Measurements from ENCODE around the gene ITFG2. TPM values are rescaled to one million over a fixed set of nuclear protein-coding genes. Genes with fewer than 3 reads are reported as not detected.

The ITFG2 gene
- 120 and 142 TPM in 2 replicates for total RNA-seq (2013; cell fraction: nucleolus; rRNA removed)
- total RNA-seq (2014; rRNA removed) (25.4 and 31.5 TPM in 2 replicates), total RNA-seq (2014; rRNA removed; fragmentation: Illumina TruSeq; extraction: Trizol) (21.2 and 21.5 TPM in 2 replicates), total RNA-seq (2021) (20.0 and 24.2 TPM in 2 replicates), polyA plus RNA-seq (2011; rRNA removed) (17.0 and 22.2 TPM in 2 replicates), polyA plus RNA-seq (2014; fragmentation: Illumina TruSeq; extraction: Trizol) (24.3 and 27.7 TPM in 2 replicates), polyA plus RNA-seq (2014; fragmentation: Nextera tagmentation; extraction: Ambion mirVana) (10 to 100 TPM; 23.1 to 28.5 TPM), polyA plus RNA-seq (2014; rRNA removed) (22.2 and 30.8 TPM in 2 replicates), polyA plus RNA-seq (2016; fragmentation: Nextera tagmentation; extraction: Ambion mirVana) (10 to 100 TPM; 38.0 to 39.5 TPM), polyA minus RNA-seq (2011; rRNA and poly(A)+ RNA removed) (41.8 and 42.3 TPM in 2 replicates), Bru-seq, nascent RNA (percentile 75 among the genes with signal in this experiment), BruChase-seq, experiment 1, labeled RNA remaining after a 6-hour chase (percentile 70 among the genes with signal in this experiment), BruChase-seq, experiment 2, labeled RNA remaining after a 2-hour chase (percentile 71 among the genes with signal in this experiment)
- 15.9 TPM for polyA plus RNA-seq (2011; ENCODE audit: low read depth)
- polyA plus RNA-seq (2011; cell fraction: cytosol; rRNA removed) = 26.0 and 27.4 TPM in 2 replicates
- polyA plus RNA-seq (2011; cell fraction: nucleus; rRNA removed) = 46.4 and 65.4 TPM in 2 replicates
- polyA plus RNA-seq (2012) = 22.0 and 36.7 TPM in 2 replicates
- 9.1 and 15.6 TPM in 2 replicates for polyA minus RNA-seq (2011; cell fraction: cytosol; rRNA and poly(A)+ RNA removed)
- polyA minus RNA-seq (2011; cell fraction: nucleus; rRNA and poly(A)+ RNA removed) = 27.6 and 56.8 TPM in 2 replicates
- long read RNA-seq, experiment 1, partial matches to known transcripts = 0 of 10 reads
- long read RNA-seq, experiment 1, other reads (novel, unspliced or antisense) = 7 of 10 reads
- long read RNA-seq, experiment 2, transcript ITFG2-211 (4 exons, 587 nt) = minor isoform, 7 of 34 reads
- long read RNA-seq, experiment 2, transcript ITFG2-201 (12 exons, 2,361 nt) = major isoform, 10 of 34 reads
- long read RNA-seq, experiment 2, partial matches to known transcripts = 4 of 34 reads
- long read RNA-seq, experiment 2, other reads (novel, unspliced or antisense) = 12 of 34 reads

DNA sequence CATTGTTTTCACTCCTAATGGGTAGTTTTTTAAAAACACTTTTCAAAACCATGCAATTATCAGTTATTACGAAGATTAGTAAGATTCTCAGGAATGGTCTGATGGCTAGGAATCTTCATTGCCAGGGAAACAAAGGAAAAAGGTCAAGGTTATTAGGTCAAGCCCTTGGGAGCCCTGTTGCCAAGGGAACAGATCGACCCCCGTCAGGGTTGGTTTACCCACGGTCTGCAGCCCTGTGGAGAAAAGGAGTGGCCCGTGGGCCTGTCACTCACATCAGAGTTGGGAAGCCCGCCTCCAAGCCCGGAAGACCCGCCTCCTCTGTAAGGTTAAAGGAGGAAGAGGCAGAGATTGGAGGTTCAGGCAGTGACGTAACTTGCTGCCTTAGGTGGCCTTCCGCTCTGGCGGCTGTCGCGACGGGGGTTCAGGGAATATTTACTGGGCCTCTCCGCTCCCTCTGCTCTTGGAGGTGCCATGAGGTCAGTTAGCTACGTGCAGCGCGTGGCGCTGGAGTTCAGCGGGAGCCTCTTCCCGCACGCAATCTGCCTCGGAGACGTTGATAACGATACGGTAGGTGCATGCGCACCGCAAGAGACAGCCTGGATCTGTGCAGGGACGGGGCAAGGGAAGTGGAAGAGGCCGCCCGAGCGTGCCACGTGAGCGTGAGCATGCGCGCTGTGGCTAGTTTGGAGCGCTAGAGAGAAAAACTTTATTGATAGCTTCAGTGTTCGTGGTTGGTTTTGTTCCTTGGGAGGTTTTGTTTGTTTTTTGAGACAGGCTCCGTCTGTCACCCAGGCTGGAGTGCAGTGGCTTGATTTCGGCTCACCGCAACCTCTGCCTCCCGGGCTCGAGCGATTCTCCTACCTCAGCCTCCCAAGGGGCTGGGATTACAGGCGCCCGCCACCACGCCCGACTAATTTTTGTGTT is at the start of gene ITFG2:
Gene ITFG2, plus strand, starts transcription at position 379 of the 924 bp plus-strand sequence. Its CDS starts 93 bp downstream, at position 472.
- H3K79me2 ChIP-seq (ENCODE audit: control insufficient read depth, insufficient read depth, low read length) = peaks cover 18% of the 10 kb centered on the region
- H3K27ac ChIP-seq (ENCODE audit: control insufficient read depth, insufficient read depth) = peak within 1 kb of the TSS; percentile 84
- H3K36me3 ChIP-seq (ENCODE audit: control insufficient read depth in 2 of 2, insufficient read depth in 2 of 2, low read length in 1 of 2) = peaks cover 0 to under 1% of the 10 kb centered on the region in 2 experiments; a peak in 1 of 4 replicates
- WGBS (ENCODE audit: insufficient coverage, insufficient replicate concordance, low lambda C conversion rate, missing lambda C conversion rate) = under 1% methylated on average over 48 of the region's 48 CpGs
- peak within 1 kb of the TSS; percentile 89 for H3K4me3 ChIP-seq
- H3K4me1 ChIP-seq (ENCODE audit: control insufficient read depth, insufficient read depth, low read length) = no peaks in the 10 kb centered on the region
- H4K20me1 ChIP-seq (ENCODE audit: control insufficient read depth, insufficient read depth) = no peaks in the 10 kb centered on the region
- peak within 1 kb of the TSS; percentile 90 for H2AFZ ChIP-seq (ENCODE audit: control insufficient read depth, low read depth, low read length)
- RAD21 ChIA-PET (ENCODE audit: unreplicated experiment) = interaction anchor here (1.0 to 1.8 kb wide), 3 partner anchors 18 to 22 kb away, joined by 3 to 4 read pairs (median 3); partner anchors contain the start of gene FKBP4
- intact Hi-C loops (cut with micrococcal nuclease; ENCODE audit: unreplicated experiment) = loop anchor here (1.0 to 2.0 kb wide), 2 partner anchors 17 to 64 kb away; partner anchors contain the start of genes FOXM1 and RHNO1
- SMC1A ChIA-PET (ENCODE audit: uncharacterized antibody, unreplicated experiment) = interaction anchor here (0.5 to 2.3 kb wide), 7 partner anchors 15 to 73 kb away, joined by 3 to 10 read pairs (median 3); no protein-coding TSS in a partner anchor
- FAIRE-seq = peak; percentile 89
- no peaks in the 10 kb centered on the region for H3K9me3 ChIP-seq (replicated peaks; ENCODE audit: control insufficient read depth, insufficient read depth, low read length)
- BruUV-seq (replicated peaks) = TSS peak; percentile 88
- in situ Hi-C loops (cut with MboI) = no loop called here
- H3K27me3 ChIP-seq (replicated peaks in 1 of 2; ENCODE audit: control insufficient read depth in 2 of 2, insufficient read depth in 2 of 2, low read length in 1 of 2) = no peaks in the 10 kb centered on the region
- peak within 1 kb of the TSS; percentile 78 for H3K9ac ChIP-seq (ENCODE audit: control insufficient read depth, insufficient read depth, low read length)
- ATAC-seq = peak; percentile 97
- POLR2A ChIA-PET = interaction anchor here (0.7 to 2.1 kb wide), 4 partner anchors 13 to 27 kb away, joined by 3 to 12 read pairs (median 4); partner anchors contain the start of gene FKBP4
- H3K4me2 ChIP-seq (ENCODE audit: control insufficient read depth, insufficient read depth) = peak within 1 kb of the TSS; percentile 83
- CTCF ChIA-PET = interaction anchor here (0.7 to 3.9 kb wide), 8 partner anchors 13 to 172 kb away, joined by 3 to 25 read pairs (median 5); partner anchors contain the start of gene FKBP4
- peak; percentile 93 for DNase-seq (ENCODE audit: low read depth, low spot score)
- TF ChIP-seq EED (IDR thresholded peaks at IDR 0.05; ENCODE audit: low read depth) (peak; percentile 71), SP1 (IDR thresholded peaks at IDR 0.05; ENCODE audit: low read depth, low read length) (peak; percentile 89), FOS (IDR thresholded peaks at IDR 0.05; ENCODE audit: borderline replicate concordance, extremely low read depth, insufficient read length) (peak; percentile 20), SREBF2 (IDR thresholded peaks at IDR 0.05; ENCODE audit: low read length) (0 out of 2 replicates have a peak, but pooled peaks have one; percentile 30), POLR2AphosphoS2 (IDR thresholded peaks at IDR 0.05; ENCODE audit: low read depth, low read length) (peak; percentile 97), DPF2 (IDR thresholded peaks at IDR 0.05) (peak; percentile 96), RUNX3 (IDR thresholded peaks at IDR 0.05; ENCODE audit: low read length) (peak; percentile 96), POU2F2 (IDR thresholded peaks at IDR 0.05; ENCODE audit: borderline replicate concordance, low read depth, low read length) (no peak; the same call in 2 of the 3 replicates), WRNIP1 (IDR thresholded peaks at IDR 0.05; ENCODE audit: borderline replicate concordance, low read depth, low read length) (0 out of 2 replicates have a peak, but pooled peaks have one; percentile 25)
- TF ChIP-seq, protein P1, sequence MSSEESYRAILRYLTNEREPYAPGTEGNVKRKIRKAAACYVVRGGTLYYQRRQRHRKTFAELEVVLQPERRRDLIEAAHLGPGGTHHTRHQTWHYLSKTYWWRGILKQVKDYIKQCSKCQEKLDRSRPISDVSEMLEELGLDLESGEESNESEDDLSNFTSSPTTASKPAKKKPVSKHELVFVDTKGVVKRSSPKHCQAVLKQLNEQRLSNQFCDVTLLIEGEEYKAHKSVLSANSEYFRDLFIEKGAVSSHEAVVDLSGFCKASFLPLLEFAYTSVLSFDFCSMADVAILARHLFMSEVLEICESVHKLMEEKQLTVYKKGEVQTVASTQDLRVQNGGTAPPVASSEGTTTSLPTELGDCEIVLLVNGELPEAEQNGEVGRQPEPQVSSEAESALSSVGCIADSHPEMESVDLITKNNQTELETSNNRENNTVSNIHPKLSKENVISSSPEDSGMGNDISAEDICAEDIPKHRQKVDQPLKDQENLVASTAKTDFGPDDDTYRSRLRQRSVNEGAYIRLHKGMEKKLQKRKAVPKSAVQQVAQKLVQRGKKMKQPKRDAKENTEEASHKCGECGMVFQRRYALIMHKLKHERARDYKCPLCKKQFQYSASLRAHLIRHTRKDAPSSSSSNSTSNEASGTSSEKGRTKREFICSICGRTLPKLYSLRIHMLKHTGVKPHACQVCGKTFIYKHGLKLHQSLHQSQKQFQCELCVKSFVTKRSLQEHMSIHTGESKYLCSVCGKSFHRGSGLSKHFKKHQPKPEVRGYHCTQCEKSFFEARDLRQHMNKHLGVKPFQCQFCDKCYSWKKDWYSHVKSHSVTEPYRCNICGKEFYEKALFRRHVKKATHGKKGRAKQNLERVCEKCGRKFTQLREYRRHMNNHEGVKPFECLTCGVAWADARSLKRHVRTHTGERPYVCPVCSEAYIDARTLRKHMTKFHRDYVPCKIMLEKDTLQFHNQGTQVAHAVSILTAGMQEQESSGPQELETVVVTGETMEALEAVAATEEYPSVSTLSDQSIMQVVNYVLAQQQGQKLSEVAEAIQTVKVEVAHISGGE (CRISPR knock-in tag; IDR thresholded peaks at IDR 0.05) = no peak
- TF ChIP-seq, protein P2, sequence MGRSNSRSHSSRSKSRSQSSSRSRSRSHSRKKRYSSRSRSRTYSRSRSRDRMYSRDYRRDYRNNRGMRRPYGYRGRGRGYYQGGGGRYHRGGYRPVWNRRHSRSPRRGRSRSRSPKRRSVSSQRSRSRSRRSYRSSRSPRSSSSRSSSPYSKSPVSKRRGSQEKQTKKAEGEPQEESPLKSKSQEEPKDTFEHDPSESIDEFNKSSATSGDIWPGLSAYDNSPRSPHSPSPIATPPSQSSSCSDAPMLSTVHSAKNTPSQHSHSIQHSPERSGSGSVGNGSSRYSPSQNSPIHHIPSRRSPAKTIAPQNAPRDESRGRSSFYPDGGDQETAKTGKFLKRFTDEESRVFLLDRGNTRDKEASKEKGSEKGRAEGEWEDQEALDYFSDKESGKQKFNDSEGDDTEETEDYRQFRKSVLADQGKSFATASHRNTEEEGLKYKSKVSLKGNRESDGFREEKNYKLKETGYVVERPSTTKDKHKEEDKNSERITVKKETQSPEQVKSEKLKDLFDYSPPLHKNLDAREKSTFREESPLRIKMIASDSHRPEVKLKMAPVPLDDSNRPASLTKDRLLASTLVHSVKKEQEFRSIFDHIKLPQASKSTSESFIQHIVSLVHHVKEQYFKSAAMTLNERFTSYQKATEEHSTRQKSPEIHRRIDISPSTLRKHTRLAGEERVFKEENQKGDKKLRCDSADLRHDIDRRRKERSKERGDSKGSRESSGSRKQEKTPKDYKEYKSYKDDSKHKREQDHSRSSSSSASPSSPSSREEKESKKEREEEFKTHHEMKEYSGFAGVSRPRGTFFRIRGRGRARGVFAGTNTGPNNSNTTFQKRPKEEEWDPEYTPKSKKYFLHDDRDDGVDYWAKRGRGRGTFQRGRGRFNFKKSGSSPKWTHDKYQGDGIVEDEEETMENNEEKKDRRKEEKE (IDR thresholded peaks at IDR 0.05) = no peak

Measured in GM12878 (cell line).